Measurements from ENCODE around the gene RPGRIP1L.

Gene RPGRIP1L

DNA sequence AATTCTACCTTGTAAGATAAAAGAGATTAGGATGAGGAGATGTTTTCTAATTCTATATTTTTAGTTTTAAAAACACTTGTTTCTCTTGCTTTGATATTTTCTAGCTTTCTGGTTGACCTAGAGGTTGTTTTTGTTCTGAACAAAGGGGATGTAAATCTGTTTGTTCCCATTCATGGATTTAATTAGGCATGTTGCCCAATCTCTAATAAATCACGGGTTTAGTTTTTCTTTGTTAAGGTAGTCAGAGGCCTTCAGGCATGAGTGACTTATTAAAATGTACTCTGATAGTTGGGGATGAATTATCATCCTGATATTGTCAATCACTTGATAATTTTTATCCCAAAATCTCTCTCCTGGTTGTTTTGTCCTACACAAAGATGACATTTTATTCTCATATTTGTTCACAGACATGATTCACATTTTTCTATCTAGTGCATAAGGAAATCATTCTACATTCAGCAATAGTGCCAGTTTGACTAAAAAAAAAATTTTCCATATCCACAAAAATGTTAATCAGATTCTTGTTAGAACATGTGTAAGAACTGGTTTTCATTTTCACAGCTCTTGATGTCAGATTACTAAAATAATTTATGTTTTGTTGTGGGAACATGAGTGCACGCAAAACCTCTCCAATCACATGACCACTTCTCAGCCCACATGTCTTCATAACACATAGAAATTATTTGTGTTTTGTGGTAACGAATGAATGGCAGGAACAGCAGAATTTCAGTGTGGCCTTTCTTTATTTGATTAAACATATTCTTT lies 105.0 kb downstream of the RPGRIP1L start:
- no peak for DNase-seq

DNA sequence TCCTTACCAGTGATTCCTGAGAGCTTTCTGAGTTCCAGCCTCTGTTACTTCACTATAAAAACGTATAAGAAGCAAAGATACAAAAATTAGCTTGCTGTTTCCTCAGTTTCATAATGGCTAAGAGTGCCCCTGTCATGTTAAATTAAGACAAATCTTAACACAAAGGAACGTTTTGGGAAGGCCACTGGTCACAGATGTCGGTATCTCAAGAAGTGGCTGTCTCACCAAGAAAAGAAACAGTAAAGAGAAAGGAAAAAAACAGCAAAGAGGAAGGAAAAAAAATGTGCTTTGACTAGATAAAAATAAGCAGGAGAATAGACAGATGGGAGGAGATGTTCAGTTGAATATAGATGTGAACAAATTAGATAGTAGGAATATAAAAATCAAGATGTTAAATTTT lies 105.9 kb downstream of the RPGRIP1L start:
- no peak for DNase-seq

DNA sequence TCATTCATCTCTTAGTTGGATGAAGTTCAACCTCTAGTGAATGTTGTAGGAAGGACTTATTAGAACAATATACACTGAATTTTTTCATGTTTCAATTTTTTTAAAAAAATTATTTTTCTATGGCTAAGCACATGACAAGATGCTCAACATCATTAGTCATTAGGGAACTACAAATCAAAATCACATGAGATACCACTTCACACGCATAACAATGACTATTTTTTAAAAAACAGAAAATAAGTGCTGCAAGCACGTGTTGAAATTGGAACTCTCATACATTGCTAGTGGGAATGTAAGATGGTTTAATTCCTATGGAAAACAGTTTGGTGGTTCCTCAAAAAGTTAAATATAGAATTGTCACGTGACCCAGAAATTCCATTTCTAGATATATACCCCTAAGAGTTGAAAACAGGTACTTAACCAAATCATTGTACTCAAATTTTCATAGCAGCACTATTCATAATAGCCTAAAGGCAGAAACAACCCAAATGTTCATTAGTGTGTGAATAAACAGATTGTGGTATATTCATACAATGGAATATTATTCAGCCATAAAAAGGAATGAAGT lies 115.5 kb downstream of the RPGRIP1L start:
- DNase-seq = no peak

DNA sequence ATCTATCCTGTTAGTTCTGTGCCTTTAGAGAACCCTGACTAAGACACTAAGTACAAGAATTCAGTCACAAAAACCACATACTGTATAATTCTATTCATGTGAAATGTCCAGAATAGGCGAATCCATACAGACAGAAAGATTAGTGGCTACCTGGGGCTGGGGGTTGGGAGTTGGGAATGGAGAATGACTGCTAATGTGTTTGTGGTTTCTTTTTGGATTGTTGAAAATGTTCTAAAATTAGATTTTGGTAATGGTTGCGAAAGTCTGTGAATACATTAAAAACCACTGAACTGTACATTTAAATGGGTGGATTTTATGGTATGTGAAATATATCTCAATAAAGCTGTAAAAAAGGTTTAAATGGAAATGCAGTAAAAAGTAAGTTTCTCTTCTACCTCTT lies 120.3 kb downstream of the RPGRIP1L start:
- no peak for DNase-seq

DNA sequence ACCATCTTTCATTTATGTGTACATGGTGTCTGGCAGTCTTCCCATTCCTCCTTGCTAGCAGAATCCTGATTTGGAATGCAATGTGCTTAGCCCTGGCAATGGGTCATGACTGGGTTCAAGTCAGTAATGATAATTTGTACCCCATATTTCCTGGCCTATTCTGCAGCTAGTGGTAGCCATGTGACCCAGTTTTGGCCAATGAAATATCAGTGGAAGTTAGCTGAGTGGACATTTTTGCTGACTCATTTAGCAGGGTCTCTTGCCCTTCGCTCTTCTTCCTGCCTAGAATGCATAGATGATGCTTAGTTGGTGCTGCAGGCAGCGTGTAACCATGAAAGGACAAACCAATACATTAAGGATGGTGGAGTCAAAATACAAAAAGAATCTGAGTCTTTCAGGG lies 121.9 kb downstream of the RPGRIP1L start:
- DNase-seq = no peak

DNA sequence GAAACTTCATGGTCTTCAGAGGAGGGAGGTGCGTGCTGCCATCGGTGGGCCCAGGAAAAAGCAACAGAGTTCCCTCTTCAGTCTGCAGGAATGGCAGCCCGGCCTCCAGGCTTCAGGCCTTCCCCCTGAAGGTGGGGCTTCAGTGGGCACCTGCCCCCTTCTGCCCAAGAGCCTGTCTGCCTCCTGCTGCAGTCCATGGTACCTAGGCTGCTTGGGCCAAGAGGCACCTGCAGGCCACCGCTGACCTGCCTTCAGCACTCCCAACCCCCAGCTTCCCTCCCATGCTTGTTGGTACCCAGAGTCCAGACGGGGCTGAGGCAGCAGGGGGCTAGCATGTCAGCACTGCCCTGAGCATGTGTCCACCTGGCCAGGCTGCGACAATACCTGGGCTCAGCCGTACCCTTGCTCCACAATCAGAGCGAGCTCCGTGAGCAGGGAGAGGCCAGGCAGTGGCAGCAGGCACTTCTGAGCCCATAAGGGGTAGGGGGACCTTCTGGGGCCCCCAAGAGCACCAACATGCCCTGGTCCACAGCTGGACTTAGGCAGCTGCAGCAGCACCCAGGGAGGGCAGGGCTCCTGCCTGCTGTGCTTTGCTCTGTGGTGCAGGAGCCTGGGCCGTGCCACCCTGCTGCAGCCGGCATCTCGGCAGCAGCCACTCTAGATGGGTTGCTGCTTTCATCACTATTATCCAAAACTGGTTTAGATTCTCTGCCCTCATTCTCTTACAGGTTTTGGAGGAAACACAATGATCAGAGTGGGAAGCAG lies 123.4 kb downstream of the RPGRIP1L start:
- no peak for DNase-seq

DNA sequence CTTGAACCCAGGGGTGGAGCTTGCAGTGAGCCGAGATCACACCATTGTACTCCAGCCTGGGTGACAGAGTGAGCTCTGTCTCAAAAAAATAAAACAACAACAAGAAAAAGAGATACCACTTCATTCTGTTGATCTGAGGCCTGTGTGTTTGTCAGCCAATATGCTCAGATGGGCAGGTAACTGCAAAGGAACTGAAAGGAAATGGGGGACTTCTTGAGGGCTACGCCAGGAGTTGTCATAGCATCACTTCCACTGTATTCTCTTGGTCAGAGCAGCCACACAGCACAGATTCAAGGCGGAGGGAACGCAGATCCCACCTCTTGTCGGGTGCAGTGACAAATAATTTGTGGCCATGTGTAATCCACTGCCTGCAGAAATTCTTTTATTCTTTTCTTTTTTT lies 126.8 kb downstream of the RPGRIP1L start:
- no peak for DNase-seq

DNA sequence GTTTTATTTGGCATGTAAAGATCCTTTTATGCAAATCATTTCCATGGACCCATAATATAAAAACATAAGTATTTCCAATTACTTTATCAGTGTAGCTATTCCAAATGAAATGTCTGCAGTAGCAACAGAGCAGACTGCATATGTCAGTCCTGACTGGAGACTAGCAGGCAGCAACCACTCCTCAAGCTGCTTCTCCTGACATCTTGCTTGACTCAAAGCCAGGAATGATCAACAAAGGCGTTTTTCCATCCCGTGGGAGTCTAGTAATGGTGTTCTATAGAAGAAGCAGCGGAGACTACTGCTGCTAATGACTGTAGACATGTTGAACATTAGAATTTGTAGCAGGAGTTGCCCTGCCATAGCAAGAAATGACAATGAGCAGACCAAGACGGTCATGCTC lies 127.4 kb downstream of the RPGRIP1L start:
- no peak for DNase-seq

DNA sequence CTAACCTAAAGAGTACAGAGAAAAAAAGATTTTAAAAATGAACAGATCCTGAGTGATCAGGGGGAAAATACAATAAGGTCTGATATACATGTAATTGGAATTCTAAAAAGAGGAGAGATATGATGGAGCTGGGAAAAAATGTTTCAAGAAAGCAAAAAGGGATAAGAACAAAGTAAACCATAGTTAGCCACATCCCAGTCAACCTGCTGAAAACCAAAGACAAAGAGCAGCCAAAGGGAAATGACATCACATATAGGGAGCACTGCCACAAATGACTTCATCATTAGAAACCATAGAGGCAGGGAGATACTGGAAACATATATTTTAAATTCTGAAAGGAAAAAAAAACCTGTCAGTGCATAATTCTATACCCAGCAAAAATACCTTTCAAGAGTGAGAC lies 131.9 kb downstream of the RPGRIP1L start:
- no peak for DNase-seq

DNA sequence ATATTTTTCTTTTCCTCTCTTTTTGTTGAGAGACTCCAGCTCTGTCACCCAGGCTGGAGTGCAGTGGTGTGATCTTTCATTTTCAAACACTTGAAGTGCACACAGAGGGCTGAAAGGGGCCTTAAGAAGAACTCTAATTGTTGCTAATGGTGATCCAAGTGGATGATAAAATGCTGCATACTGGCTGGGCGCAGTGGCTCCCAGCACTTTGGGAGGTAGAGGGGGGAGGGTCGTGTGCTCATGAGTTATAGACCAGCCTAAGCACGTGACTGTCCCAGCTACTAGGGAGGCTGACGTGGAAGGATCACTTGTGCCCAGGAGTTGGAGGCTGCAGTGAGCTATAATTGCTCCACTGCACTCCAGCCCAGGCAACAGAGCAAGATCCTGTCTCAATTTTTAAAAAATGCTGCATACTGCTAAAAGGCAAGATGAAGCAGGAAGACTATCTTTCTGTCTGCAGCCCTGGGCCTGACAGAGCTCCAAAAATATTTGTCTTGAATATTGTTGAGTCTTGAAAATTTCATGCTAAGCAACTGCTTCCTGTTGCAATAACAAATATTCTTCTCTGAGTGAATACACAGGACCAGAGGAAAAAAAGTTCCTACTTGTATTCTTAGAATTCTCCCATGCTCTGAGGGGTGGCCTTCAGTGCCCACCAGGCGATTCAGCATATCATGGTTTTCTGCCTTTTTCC lies 137.0 kb downstream of the RPGRIP1L start:
- no peak for DNase-seq

DNA sequence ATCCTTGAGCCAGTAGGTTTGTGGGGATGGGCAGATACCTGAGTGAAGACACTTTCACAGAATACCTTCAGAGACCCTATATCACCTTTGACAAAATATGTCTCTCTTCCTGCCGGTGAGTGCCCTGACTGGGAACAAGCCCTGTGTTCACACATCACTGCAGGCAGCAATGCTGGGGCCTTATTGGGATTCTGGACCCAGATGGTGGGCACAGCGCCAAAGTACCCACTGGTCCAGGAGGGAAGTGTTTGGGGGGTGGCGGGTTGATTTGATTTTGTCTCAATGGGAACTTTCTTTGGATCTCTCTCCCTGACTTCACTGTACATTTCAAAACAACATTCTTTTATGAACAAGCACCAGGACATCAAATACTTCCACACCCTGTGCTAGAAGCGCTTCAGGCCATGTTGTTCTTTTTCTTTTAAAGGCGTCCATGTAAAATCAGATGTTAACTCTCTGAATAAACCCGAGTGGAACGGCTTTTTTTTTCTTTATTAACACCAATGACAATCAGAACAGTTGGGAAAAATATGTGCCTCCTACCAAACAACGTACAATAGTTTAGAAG lies 138.3 kb downstream of the RPGRIP1L start:
- no peak for DNase-seq

DNA sequence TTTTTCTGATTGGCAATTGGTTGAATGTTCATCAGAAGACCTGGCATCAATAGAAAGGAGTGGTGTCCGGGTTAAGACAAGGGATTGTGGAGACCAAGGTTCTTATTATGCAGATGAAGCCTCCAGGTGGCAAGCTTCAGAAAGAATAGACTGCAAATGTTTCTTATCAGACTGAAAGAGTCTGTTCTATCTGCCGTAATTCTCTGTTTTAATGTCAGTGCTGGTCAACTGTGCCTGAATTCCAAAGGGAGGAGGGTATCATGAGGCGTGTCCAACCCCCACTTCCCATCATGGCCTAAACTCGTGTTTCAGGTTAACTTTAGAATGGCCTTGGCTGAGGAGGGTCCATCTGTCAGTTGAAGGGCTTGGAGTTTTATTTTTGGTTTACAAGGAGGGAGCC lies 140.2 kb downstream of the RPGRIP1L start:
- DNase-seq = no peak

DNA sequence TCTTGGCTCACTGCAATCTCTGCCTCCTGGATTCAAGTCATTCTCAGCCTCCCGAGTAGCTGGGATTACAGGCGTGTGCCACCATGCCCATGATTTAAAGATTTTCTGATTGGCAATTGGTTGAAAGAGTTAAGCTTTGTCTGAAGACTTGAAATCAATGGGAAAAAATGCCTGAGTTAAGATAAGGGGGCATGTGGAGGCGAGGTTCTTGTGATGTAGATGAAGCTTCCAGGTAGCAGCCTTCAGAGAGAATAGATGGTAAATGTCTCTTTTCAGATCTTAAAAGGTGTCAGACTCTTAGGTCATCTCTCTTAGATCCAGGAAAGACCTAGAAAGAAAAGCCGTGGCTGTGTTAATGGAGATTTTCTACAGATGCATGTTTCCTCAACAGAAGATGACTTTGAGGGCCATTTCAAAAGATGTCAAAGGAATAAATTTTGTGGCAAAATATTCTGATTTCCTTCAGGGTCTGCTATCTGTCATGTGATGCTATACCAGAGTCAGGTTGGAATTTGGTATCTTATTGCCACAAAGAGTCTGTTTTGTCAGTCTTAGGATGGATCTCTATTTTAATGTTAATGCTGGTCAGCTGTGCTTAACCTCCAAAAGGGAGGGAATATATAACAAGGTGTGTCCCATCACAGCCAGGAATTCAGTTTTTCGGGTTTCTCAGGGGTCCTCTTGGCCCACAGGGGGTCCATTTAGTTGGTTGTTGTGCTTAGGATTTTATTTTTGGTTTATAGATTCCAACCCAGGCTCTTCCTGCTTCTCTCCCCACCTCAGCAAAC lies 142.4 kb downstream of the RPGRIP1L start:
- DNase-seq = no peak

DNA sequence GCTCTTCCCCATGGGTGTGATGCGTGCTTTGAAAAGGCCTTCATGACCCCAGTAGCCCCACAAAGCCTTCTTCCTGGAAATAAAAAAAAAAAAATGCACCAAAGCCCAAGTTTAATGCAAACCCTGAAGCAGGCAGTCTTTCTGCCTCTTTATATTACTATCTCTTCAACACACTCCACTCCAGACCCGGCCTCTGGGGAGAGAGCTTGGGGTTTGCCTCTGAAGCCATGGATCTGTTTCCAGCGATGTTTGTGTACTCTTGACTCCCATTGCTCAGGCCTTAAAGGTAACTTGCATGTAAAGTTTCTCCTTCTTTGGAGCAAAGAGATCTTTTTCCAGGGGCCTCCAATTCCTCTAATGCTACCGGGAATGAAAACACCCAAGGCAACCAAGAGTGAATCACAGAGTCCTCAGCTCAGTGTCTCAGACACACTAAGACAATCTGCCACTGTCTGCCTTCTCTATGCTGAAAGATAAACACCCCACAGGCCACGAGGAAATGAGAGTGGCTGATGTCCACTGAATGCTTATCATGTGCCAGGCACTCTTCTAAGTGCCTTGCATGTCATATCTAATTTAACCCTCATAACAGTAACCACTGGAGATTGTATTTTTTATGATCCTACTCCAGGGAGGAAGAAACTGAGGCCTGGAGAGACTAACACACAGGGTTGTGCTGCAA lies 144.2 kb downstream of the RPGRIP1L start:
- no peak for DNase-seq

DNA sequence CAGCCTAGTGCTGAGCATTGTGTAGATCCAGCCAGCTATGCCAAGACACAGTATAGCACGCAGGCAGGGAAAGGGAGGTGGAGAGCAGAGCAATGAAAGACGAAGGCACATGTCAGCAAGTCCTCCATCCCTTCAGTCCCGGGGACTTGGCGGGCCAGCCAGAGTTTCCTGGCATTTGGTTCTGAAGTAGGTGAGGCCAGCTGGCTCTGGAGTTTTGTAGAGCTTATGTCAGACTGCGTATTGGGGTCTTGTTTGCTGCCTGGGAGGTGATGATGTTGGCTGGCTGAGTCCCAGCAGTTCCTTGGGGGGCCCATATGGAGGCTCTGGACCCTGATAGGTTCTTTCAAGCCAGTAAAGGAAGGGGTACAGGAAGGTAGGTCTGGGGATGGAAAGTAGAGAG lies 144.9 kb downstream of the RPGRIP1L start:
- DNase-seq = no peak

DNA sequence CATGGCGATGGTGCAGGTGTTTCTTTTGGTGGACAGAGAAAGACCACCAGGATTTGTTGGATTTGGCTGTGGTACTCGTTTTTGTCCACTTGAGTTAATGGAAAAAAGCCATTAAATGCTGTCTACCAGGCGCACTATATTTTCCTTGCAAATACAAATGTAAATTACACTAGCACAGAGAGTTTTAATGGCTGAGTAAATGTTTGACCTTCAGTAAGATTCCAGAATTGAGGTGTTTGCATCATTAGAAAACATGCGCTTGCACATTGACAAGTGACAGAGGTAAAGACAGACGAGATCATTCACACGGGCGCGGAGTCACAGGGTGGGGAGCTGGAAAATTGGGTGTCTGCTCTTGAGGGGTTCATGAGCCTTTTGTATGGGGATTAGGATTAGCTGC lies 147.1 kb downstream of the RPGRIP1L start:
- no peak for DNase-seq

DNA sequence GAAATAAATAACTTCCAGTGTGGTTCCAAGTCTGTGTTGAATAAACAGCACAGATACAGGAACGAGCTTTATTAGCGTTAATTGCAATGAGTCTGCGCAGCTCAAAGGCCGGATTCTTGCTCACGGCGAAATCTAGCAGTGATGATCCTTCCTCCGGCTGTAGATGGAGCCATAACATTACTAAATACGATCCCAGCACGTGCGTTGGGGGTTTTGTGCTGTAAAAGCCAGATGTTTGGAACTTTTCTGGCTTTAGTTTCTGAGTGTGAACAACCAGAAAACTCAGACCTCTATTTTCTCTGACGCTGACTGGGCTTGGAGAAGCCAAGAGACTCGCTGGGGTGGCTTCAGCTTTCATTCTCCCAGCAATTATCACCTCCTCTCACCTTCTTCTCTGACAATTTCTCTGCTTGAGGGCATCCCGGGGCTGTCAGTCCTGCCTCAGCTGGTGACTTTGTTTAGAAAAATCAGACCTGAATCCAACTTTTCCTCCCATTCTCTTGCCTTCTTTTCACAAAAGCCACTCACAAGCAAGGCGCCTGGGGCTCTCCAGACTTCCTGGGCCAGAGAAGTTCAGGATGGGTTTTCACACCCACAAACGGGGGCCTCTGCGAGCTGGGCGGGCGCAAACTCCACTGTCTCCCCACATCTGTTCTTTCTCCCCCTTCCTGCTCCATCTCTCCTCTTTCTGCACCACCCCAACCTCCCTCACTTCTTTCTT lies 153.5 kb downstream of the RPGRIP1L start:
- peak; percentile 60 to 70 for DNase-seq
